Myocyte (in vitro differentiated cells): Measurements from ENCODE around the gene PDGFD. TPM values are rescaled to one million over a fixed set of nuclear protein-coding genes. Genes with fewer than 3 reads are reported as not detected.
"Not testable (repeated sequence)": the region's sequence is repeated elsewhere in the genome, so short reads cannot be mapped to it uniquely, and the experiment has no call there.

Experiments
- DNase-seq: peaks from one replicate; pipeline ENCODE4 v3.0.0-alpha.2; 2012; ENCODE audit warnings: low read depth
- total RNA-seq: library from RNA; depleted of rRNA; stranded (reverse); fragments of >200 nt; gene quantifications from 2 replicates; pipeline ENCODE4 v1.2.3, GENCODE V29; 2014

PDGFD gene
- total RNA-seq, 1 donor from 2014 or later: 0.08 TPM

DNA sequence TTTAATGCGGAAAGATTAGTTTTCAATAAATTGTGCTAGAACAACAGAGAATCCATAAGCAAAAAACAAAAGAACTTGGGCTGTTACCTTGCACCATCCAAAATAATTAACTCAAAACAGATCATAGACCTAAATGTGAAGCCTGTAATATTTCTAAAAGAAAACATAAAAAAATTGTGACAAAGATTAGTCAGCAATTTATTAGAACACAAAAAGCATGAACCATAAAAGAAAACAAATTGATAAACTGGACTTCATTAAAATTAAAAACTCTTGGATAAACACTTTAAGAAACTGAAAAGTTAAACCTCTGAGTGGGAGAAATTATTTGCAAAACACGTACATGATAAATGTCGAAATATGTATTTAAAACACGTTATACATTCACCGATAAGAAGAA lies 106.0 kb downstream of the PDGFD start:
- DNase-seq: no peak

DNA sequence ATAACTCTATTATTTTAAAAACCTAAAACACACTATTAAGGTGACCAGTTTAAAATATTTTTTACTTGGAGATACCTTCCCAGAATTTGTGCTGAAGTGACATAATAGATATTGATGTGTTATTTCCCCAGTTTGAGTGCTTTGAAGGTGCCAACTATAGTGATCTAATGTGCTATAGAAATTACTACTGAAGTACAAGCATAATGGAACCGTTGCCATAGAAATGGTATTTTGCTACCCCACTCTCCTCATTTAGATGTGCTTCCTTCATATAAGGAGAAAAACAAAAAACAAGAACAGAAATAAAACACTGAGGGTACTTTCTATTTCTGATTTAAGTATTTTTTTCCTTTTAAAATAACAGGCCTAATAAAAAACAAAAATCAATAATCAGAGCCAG lies 108.4 kb downstream of the PDGFD start:
- DNase-seq: no peak

DNA sequence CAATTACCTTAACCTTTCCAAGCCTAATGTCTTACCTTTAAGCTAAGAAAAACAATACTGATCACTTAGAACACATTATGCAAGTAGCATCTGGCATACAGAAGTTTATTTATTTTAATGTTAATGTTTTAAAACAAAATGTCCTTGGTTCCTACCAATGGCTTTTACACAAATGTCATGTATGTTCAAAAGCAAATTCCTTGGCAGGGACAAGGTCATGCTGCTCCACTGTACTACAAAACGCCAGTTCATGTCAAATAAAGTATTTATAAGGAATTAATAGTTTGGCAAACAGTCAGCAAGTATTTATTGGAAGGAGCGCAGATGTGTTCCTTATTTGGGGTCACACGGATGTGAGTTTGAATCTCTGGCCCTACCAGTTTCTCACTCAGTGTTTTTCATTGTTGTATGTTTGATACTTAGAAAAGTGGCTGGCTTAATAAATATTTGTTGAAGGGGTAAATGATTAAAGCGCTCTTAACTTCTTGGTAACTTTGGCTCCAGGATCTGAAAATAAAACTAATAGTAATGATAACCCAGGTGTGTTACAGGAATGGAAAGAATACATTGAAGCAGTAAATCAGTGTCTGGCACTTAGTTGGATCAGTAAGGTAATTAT lies 108.9 kb downstream of the PDGFD start:
- DNase-seq: no peak

DNA sequence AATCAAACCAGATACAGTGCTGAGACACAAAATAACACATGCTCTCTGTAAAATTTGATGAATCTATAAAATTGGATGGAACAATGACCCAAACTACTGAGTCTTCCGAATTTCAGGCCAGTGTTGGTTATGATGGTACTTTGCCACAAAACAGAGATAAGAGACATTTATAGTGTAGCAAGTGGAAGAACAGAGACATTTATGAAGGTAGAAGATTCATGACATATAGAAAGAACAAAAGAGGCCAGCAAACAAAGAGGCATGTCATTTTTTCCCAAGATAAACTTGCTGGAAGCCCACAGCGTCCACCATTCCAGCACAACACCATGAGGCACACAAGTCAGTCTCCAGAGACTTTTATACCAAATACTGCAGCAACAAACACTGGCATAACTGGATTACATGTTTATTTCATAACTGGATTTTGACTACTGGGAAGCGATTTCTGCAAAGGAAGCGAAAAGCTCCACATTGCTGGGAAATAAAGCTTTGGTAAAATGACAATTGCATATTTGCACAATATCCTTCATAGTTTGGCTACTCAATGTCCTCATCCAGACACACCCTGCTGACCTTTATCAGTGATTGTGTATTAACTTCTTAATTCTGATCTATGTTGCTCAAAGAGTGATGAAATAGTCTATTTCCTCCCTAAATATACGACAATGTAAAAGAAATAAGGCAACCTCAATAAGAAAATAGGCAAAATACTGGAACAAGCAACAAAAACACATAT lies 110.0 kb downstream of the PDGFD start:
- DNase-seq: no peak

DNA sequence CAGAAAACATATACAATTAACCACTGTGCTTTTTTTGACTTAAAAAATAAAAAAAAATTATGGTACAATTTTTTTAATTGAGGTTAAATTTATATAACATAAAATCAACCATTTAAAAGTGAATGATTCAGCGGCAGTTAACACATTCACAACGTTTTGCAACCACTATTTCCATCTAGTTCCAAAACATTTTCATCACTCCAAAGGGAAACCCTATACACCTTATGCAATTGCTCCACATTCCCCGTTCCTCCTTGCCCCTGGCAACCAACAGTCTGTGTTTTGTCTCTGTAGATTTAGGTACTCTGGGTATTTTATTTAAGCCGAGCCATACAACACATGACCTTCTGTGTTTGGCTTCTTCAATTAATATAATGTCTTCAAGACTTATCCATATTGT lies 112.2 kb downstream of the PDGFD start:
- no peak for DNase-seq

DNA sequence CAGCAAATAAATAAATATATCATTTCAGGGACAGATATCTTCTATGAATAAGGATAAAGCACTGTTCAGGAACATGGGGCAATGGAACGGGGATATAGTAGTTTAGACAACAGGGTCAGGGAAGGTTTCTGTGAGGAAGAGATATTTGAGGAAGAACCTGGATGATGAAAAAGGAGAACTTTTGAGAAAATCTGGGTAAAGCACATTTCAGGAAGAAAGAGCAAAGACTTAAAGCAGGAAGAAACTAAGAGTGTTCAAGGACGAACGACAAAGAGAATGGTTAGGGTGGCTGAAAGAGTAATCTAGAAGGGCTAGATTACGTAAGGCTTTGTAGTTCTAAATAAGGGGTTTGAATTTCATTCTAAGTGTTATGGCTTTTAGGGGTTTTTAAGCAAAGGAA lies 114.8 kb downstream of the PDGFD start:
- DNase-seq: no peak

DNA sequence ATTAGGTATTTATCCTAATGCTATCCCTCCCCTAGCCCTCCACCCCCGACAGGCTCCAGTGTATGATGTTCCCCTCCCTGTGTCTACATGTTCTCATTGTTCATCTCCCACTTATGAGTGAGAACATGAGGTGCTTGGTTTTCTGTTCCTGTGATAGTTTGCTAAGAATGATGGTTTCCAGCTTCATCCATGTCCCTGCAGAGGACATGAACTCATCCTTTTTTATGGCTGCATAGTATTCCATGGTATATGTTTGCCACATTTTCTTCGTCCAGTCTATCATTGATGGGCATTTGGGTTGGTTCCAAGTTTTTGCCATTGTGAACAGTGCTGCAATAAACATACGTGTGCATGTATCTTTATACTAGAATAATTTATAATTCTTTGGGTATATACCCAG lies 117.1 kb downstream of the PDGFD start:
- not testable (repeated sequence) for DNase-seq

DNA sequence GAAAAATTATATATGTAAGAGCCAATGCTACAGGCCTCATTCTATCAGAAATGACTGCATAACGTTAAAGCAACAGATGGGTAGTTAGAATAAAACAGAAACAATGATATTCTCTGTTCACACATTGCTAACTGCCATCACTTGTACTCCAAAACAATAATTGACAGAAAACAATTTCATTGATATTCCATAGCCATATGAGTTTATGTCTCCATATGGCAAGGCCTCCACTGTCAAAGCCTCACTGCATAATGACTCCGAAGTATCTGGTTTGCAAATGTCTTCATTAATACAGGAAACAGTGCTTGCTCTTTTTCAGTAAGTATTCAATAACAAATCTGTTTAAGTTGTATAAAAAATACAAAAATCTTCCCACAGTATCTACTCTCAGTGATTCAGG lies 117.6 kb downstream of the PDGFD start:
- no peak for DNase-seq

DNA sequence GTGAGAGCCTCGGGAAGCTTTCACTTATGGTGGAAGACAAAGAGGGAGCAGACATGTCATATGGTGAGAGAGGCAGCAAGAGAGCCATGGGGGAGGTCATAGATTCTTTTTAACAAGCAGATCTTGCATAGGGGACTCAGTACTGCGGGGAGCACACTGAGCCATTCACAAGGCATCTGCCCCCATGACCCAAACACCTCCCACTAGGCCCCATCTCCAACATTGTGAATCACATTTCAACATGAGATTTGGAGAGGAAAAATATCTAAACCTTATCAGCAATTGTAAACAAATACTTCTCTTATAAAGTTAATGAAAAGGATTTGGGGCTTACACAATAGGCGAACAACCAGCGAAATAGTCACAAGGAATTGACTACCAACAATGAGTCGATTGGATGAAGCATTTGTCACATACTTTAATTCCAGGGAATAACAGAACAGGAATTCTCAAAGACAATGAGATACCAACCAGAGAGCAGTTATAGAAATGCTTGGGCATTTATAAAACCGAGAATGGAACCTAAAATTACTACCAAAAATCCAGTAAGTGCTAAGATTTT lies 120.2 kb downstream of the PDGFD start:
- DNase-seq: no peak

DNA sequence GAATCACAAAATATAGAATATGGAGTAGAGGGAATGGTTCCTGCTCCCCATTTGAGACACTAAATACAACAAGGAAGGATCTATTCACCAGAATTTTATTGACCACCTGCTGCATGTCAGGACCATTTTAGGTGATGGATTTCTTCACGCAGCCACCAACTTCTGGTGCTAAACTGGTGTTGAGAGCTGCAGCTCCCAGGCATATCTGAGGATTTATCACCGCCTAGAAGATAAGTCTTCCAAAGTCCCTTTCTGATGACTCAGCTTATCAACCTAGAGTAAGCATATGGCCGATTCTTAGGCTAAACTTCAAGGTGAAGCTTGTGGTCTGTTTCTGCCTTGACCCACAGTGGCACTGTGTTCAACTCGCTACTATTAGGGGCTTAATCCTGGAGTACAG lies 120.8 kb downstream of the PDGFD start:
- DNase-seq: no peak

DNA sequence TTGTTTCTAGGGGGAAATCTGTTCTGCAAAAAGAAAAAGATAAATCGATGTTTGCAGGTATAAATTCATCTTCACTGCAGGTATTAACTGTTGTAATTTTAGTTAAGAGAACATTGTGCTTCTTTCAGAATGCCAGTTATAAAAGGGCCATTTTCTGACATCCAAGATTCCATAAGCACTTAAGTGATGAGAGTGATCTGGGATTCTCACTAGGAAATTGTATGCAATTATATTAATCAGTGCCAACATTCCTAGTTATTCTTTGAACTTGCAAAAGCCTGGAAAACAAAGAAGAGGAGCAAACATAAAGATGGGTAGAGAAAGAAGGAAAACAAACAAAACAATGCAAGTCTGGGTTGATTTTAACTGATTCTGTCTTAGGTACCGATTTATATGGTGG lies 122.2 kb downstream of the PDGFD start:
- DNase-seq: no peak

DNA sequence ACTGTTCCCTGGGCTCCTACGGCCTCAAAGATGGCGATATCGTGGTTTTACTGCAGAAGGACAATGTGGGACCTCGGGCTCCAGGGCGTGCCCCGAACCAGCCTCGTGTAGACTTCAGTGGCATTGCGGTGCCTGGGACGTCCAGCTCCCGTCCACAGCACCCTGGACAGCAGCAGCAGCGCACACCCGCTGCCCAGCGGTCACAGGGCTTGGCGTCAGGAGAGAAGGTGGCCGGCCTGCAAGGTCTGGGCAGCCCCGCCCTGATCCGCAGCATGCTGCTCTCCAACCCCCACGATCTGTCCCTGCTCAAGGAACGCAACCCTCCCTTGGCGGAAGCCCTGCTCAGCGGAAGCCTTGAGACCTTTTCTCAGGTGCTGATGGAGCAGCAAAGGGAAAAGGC lies 127.0 kb downstream of the PDGFD start:
- DNase-seq: no peak

DNA sequence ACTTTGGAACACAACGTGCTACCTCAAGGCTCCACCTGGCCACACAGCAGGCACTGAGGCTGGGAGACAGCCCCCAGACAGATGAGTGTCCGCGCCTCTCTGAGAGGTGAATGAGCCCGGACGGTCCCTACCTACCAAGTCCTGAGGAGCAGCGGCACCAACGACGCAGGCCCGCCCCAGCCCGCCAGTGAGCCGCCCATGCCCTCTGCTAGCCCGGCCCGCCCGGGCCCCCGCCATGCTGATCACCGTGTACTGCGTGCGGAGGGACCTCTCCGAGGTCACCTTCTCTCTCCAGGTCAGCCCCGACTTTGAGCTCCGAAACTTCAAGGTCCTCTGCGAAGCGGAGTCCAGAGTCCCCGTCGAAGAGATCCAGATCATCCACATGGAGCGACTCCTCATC lies 127.4 kb downstream of the PDGFD start, which contains the start of gene DDI1:
DDI1 (plus strand) TSS at position 53 of the 400 bp plus-strand sequence; CDS start at position 236, 183 bp downstream.
- DNase-seq: no peak

DNA sequence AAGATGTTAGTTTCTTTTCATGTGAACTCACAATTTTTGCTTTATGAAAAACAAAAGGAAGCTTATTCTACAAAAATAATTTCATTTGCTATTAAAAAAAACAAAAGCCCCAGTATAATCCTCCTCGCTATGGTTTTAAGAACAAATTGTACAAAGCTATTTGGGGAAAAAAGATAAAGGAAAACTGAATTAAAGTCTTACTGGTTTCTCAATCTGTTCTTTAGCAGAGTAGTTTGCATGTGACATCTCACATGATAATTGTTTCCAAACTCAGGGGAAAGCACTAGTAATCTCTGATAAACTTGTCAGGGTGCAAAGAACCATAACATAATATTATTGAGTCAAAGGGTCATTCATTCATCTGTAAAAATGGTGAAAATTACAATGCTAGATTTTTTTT lies 130.4 kb downstream of the PDGFD start:
- DNase-seq: no peak

DNA sequence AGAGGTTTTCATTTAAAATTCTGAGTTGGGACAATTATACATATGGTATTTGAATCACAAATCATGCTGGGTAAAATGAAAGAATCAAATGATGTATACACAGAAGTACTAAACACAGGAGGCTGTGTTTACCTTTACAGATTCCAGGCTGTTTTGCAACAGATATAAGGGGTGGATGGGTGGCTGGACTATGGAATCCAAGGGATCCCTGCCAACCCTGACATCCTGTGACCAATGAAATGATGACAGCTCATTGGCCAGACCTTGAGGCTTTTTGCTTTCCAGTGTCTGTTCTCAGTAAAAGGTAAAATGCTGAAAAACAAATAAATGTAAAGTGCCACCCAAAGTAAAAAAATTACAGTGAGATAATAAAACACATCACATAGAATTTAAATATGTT lies 130.8 kb downstream of the PDGFD start:
- no peak for DNase-seq

DNA sequence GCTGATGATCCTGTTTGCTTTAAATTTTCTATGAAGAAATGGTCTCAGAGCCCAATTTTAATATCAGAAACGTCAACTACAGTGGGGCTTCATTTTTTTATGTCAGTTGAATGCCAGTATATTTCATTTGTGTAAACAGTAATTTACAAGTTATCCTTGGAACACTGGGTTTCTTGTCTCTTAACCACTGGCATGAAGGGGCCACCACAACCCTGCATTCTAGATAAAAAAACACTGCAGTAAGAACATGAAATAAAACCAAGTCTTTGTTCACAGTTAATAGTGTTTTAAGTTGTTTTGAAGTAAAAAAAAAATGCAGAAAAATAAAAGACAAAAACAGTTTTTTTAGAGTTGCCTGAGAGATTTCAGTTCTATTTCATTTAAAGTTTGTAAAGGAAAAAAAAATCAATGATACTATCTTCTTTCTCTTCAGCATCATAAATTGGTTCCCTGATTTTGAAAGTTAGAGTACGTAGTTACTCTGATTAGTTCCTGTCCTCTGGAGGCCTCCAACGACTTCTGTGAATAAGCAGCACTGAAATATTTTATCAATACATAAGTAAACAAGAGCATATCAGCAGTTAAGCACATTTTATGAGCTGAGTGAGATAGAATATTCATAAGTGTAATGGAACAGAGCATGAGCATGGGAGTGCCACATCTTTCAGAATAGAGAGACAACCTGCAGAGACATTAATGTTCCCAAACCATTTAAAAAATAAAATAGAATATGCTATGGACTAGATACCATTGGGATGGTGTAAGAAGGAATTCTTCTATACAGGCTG lies 135.3 kb downstream of the PDGFD start:
- DNase-seq: peak; percentile 5

DNA sequence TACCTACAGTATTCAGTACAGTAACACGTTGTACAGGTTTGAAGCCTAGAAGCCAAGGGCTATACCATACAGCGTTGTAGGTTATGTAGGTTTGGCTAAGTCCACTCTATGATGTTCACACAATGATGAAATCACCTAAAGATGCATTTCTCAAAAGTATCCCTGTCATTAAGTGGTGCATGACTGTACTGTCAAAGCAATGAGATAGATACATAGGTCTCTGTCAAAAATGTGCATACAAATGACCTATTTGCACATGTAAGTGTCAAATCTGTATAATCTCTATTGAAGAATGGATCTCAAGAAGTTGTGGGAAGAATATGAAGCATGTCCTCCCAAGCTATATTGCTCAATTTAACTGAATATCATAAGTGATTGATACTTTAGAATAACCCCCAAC lies 139.4 kb downstream of the PDGFD start:
- DNase-seq: no peak

DNA sequence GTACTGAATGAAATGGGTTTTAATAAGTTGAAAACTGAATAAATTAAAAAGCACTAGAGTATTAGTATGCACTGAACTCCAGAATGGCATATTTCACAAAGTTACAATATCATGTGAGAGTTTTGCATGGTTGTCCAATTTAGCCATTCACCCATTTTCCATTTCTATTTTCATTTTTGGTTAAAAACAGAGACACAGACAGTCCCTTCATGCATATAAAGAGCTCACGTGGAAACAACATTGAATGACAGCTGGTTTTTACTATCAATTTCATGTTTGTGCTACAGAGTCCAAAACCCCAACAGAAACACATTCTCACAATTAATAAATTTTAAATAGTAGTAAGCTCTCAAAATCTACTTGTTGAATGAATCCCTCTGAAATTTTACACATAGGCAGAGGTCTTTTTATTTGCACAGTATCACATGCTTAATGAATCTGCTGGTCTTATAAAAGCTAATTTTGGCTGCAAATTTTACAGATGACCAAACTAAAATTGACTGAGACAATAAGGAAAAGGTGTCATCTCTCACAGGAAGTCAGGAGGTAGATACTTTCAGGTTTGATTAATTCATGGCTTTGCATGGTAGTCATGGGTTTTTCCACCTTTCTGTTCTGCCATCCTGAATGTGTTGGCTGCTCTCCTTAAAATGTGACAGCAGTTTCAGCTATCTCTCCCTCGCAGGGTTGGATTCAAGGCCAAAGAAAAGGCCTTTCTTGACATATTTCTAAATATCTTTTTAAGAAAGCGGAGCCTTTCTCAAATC lies 148.1 kb downstream of the PDGFD start:
- no peak for DNase-seq

DNA sequence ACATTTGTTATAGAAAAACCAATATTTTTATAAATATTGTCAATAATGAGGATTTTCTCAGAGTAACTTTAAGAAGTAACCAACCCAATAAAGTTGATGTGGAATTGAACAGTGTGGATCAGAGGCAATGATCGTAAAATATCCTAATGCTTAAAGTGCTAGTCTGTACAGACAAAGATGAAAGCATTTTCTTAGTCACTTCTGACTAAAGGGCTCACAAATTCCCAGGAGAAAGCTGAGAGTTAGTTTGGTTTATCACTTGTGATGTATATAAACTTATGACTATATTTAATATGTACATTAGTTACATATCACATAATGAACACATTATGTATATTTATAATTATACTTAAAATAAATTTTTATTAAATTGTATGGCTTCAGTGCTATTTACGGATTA lies 152.9 kb downstream of the PDGFD start:
- no peak for DNase-seq

DNA sequence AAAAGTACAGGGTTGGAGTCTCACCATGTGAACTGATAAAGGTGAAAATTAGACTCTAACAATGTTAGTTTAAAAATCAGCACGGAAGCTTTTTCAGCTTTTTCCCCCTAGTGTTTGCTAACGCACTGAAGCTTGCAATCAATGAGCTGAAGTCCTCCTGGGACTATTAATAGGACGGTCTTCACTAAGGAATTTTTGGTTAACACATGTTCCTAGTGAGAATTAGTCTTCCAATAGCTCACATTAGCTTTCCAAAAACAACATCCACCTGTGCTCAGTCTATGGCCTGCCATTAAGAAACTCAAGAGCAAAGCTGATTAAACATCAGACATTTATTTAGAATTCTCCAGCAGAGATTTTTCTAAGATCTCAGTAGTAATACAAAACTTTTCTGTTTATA lies 154.2 kb downstream of the PDGFD start:
- DNase-seq: peak; percentile 5

DNA sequence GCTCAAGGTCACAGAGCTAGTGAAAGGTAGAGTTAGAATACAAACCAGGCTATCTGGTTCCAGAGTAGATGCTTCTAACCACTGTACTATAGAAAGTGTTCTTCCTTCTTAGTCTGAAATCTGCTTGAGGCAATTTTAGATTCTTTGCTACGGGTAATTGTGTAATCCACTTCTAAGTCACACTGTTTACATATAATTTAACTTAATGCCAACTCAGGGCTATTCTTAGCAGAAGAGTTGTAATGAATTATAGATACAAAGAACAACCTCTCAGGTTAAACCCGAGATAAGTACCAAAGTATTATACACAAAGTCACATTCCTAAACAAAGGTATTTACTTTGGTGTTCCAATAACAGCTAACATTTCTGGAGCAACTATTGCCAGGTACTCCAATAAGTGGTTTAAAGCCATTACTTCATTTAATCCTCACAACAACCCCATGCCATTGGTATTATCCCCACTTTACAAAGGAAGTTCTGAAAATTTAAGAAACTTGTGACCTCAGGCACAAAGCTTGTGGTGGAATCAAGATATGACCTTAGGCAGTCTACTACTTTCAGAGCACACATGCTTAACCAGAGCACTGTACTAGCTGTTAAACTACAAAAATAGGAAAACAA lies 158.6 kb downstream of the PDGFD start:
- DNase-seq: no peak
